ENCODE results near the gene ITGB3BP.

The ITGB3BP gene

GRCh38 chr1:63533931-63534330 is 10.9 kb upstream of the ITGB3BP start:
- Histone ChIP-seq H3K9ac (ENCODE audit: low read depth, low read length, poor library complexity, severe bottlenecking) (no peak overlapping the region), H3F3A (ENCODE audit: low read depth) (no peaks in the 10 kb centered on the region), H2AFZ (ENCODE audit: low read length) (peak overlapping the region; percentile 20; the same call in 1 of the 2 replicates), H3K4me2 (ENCODE audit: low read depth, low read length, poor library complexity, severe bottlenecking) (peak overlapping the region; percentile 36), H3K79me2 (ENCODE audit: insufficient read depth, low read length) (no peaks in the 10 kb centered on the region), H3K9me2 (replicated peaks; ENCODE audit: low read depth, low read length) (no peaks in the 10 kb centered on the region), H3K4me3 (ENCODE audit: low read length, poor library complexity, severe bottlenecking) (no peak overlapping the region), H4K20me1 (ENCODE audit: insufficient read depth, low read length, poor library complexity, severe bottlenecking) (no peaks in the 10 kb centered on the region), H3K36me3 (ENCODE audit: insufficient read depth, low read length) (peaks cover 9% of the 10 kb centered on the region), H3K4me1 (ENCODE audit: insufficient read depth, low read length, poor library complexity, severe bottlenecking) (peaks cover 6% of the 10 kb centered on the region), H3K27me3 (ENCODE audit: insufficient read depth, low read length, poor library complexity, severe bottlenecking) (no peaks in the 10 kb centered on the region), H3K9me3 (ENCODE audit: insufficient read depth, low read depth, low read length) (no peaks in the 10 kb centered on the region)
- TF ChIP-seq CTCF (conservative IDR thresholded peaks at IDR 0.05; ENCODE audit: low read length) = no peak
- no peak for TF ChIP-seq EZH2phosphoT487 (IDR thresholded peaks at IDR 0.05; ENCODE audit: borderline replicate concordance)

- Histone ChIP-seq H3K9me2 (replicated peaks; ENCODE audit: low read depth, low read length) (no peaks in the 10 kb centered on the region), H3K4me2 (ENCODE audit: low read depth, low read length, poor library complexity, severe bottlenecking) (no peak overlapping the region), H4K20me1 (ENCODE audit: insufficient read depth, low read length, poor library complexity, severe bottlenecking) (no peaks in the 10 kb centered on the region), H3K27me3 (ENCODE audit: insufficient read depth, low read length, poor library complexity, severe bottlenecking) (no peaks in the 10 kb centered on the region), H3K36me3 (ENCODE audit: insufficient read depth, low read length) (peaks cover 9% of the 10 kb centered on the region), H3K4me3 (ENCODE audit: low read length, poor library complexity, severe bottlenecking) (no peak overlapping the region), H3K79me2 (ENCODE audit: insufficient read depth, low read length) (no peaks in the 10 kb centered on the region), H3K4me1 (ENCODE audit: insufficient read depth, low read length, poor library complexity, severe bottlenecking) (peaks cover 6% of the 10 kb centered on the region), H3K9ac (ENCODE audit: low read depth, low read length, poor library complexity, severe bottlenecking) (no peak overlapping the region), H3K9me3 (ENCODE audit: insufficient read depth, low read depth, low read length) (no peaks in the 10 kb centered on the region), H2AFZ (ENCODE audit: low read length) (no peak overlapping the region), H3F3A (ENCODE audit: low read depth) (no peaks in the 10 kb centered on the region)
- TF ChIP-seq CTCF (conservative IDR thresholded peaks at IDR 0.05; ENCODE audit: low read length) = no peak
- no peak for TF ChIP-seq EZH2phosphoT487 (IDR thresholded peaks at IDR 0.05; ENCODE audit: borderline replicate concordance)
These were observed 9.7 kb upstream of the ITGB3BP start for GRCh38 chr1:63532727-63533126.

- peak overlapping the region; percentile 87 for H3K9ac ChIP-seq (ENCODE audit: low read depth, low read length, poor library complexity, severe bottlenecking)
- H3K4me2 ChIP-seq (ENCODE audit: low read depth, low read length, poor library complexity, severe bottlenecking) = peak overlapping the region; percentile 79
- H3F3A ChIP-seq (ENCODE audit: low read depth) = peaks cover 3% of the 10 kb centered on the region; the same call in 1 of the 2 replicates
- no peaks in the 10 kb centered on the region for H3K27me3 ChIP-seq (ENCODE audit: insufficient read depth, low read length, poor library complexity, severe bottlenecking)
- H3K79me2 ChIP-seq (ENCODE audit: insufficient read depth, low read length) = peaks cover 48% of the 10 kb centered on the region
- peaks cover 43% of the 10 kb centered on the region for H3K4me1 ChIP-seq (ENCODE audit: insufficient read depth, low read length, poor library complexity, severe bottlenecking)
- TF ChIP-seq EZH2phosphoT487 (IDR thresholded peaks at IDR 0.05; ENCODE audit: borderline replicate concordance) = no peak
- no peak for TF ChIP-seq CTCF (conservative IDR thresholded peaks at IDR 0.05; ENCODE audit: low read length)
- H3K4me3 ChIP-seq (ENCODE audit: low read length, poor library complexity, severe bottlenecking) = peak overlapping the region; percentile 88
- H4K20me1 ChIP-seq (ENCODE audit: insufficient read depth, low read length, poor library complexity, severe bottlenecking) = no peaks in the 10 kb centered on the region
- peak overlapping the region; percentile 97 for H2AFZ ChIP-seq (ENCODE audit: low read length)
- no peaks in the 10 kb centered on the region for H3K9me2 ChIP-seq (replicated peaks; ENCODE audit: low read depth, low read length)
- H3K36me3 ChIP-seq (ENCODE audit: insufficient read depth, low read length) = no peaks in the 10 kb centered on the region
- H3K9me3 ChIP-seq (ENCODE audit: insufficient read depth, low read depth, low read length) = no peaks in the 10 kb centered on the region
These were observed 1.2 kb upstream of the ITGB3BP start for GRCh38 chr1:63524201-63524600.
